ENCODE data around the gene LRRC4C.

Gene LRRC4C

GRCh38 chr11:40381481-40381880 lies 1078.0 kb downstream of the LRRC4C start:
- TF ChIP-seq YY1 (IDR thresholded peaks at IDR 0.05; ENCODE audit: low read depth) (no peak), EP300 (IDR thresholded peaks at IDR 0.05; ENCODE audit: borderline replicate concordance) (no peak), TCF12 (IDR thresholded peaks at IDR 0.05; ENCODE audit: low read depth) (no peak), CEBPB (IDR thresholded peaks at IDR 0.05) (no peak), RAD21 (IDR thresholded peaks at IDR 0.05; ENCODE audit: low read depth) (no peak), EGR1 (IDR thresholded peaks at IDR 0.05) (no peak), CREB1 (IDR thresholded peaks at IDR 0.05; ENCODE audit: low read depth) (no peak), NFIC (IDR thresholded peaks at IDR 0.05) (no peak), MAX (IDR thresholded peaks at IDR 0.05) (no peak), ZBTB7A (IDR thresholded peaks at IDR 0.05; ENCODE audit: low read depth) (no peak), TEAD4 (IDR thresholded peaks at IDR 0.05) (no peak), TAF1 (IDR thresholded peaks at IDR 0.05; ENCODE audit: low read depth) (no peak), FOXM1 (IDR thresholded peaks at IDR 0.05; ENCODE audit: borderline replicate concordance, low read depth) (no peak)
- TF ChIP-seq, protein P1, sequence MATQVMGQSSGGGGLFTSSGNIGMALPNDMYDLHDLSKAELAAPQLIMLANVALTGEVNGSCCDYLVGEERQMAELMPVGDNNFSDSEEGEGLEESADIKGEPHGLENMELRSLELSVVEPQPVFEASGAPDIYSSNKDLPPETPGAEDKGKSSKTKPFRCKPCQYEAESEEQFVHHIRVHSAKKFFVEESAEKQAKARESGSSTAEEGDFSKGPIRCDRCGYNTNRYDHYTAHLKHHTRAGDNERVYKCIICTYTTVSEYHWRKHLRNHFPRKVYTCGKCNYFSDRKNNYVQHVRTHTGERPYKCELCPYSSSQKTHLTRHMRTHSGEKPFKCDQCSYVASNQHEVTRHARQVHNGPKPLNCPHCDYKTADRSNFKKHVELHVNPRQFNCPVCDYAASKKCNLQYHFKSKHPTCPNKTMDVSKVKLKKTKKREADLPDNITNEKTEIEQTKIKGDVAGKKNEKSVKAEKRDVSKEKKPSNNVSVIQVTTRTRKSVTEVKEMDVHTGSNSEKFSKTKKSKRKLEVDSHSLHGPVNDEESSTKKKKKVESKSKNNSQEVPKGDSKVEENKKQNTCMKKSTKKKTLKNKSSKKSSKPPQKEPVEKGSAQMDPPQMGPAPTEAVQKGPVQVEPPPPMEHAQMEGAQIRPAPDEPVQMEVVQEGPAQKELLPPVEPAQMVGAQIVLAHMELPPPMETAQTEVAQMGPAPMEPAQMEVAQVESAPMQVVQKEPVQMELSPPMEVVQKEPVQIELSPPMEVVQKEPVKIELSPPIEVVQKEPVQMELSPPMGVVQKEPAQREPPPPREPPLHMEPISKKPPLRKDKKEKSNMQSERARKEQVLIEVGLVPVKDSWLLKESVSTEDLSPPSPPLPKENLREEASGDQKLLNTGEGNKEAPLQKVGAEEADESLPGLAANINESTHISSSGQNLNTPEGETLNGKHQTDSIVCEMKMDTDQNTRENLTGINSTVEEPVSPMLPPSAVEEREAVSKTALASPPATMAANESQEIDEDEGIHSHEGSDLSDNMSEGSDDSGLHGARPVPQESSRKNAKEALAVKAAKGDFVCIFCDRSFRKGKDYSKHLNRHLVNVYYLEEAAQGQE (IDR thresholded peaks at IDR 0.05; ENCODE audit: low read depth): no peak
- TF ChIP-seq, protein P2, sequence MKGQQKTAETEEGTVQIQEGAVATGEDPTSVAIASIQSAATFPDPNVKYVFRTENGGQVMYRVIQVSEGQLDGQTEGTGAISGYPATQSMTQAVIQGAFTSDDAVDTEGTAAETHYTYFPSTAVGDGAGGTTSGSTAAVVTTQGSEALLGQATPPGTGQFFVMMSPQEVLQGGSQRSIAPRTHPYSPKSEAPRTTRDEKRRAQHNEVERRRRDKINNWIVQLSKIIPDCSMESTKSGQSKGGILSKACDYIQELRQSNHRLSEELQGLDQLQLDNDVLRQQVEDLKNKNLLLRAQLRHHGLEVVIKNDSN (IDR thresholded peaks at IDR 0.05): no peak

DNA sequence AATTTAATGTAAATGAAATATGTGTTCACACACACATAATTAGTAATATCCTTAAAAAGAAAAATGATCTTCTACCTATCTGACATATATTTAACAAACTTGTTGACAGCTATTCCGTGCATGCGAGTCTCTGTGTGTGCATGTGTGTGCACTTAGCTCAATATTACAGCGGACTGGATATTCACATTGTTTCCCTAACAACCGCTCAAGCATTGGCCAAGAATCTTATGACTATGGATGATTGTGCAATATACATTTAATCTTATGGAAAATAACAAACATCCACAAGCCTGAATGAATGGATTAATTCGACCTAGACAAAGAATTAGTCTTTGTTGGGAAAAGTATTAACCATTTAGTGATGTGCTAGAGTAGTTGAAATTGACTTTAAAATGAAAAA lies 1078.6 kb downstream of the LRRC4C start:
- TF ChIP-seq FOXM1 (IDR thresholded peaks at IDR 0.05; ENCODE audit: borderline replicate concordance, low read depth): no peak
- no peak for TF ChIP-seq NFIC (IDR thresholded peaks at IDR 0.05)
- no peak for TF ChIP-seq TCF12 (IDR thresholded peaks at IDR 0.05; ENCODE audit: low read depth)
- TF ChIP-seq, protein P1 (IDR thresholded peaks at IDR 0.05; ENCODE audit: low read depth): no peak
- TF ChIP-seq, protein P2 (IDR thresholded peaks at IDR 0.05): no peak
- no peak for TF ChIP-seq MAX (IDR thresholded peaks at IDR 0.05)
- TF ChIP-seq ZBTB7A (IDR thresholded peaks at IDR 0.05; ENCODE audit: low read depth): no peak
- TF ChIP-seq CEBPB (IDR thresholded peaks at IDR 0.05): no peak
- TF ChIP-seq CREB1 (IDR thresholded peaks at IDR 0.05; ENCODE audit: low read depth): no peak
- TF ChIP-seq YY1 (IDR thresholded peaks at IDR 0.05; ENCODE audit: low read depth): no peak

GRCh38 chr11:40376331-40376730 lies 1083.1 kb downstream of the LRRC4C start:
- TF ChIP-seq TCF12 (IDR thresholded peaks at IDR 0.05; ENCODE audit: low read depth): no peak
- no peak for TF ChIP-seq CREB1 (IDR thresholded peaks at IDR 0.05; ENCODE audit: low read depth)
- TF ChIP-seq, protein P1 (IDR thresholded peaks at IDR 0.05; ENCODE audit: low read depth): no peak
- no peak for TF ChIP-seq ZBTB7A (IDR thresholded peaks at IDR 0.05; ENCODE audit: low read depth)
- no peak for TF ChIP-seq CEBPB (IDR thresholded peaks at IDR 0.05)
- TF ChIP-seq, protein P2 (IDR thresholded peaks at IDR 0.05): no peak
- no peak for TF ChIP-seq RAD21 (IDR thresholded peaks at IDR 0.05; ENCODE audit: low read depth)
- no peak for TF ChIP-seq EP300 (IDR thresholded peaks at IDR 0.05; ENCODE audit: borderline replicate concordance)
- no peak for TF ChIP-seq EGR1 (IDR thresholded peaks at IDR 0.05)
- TF ChIP-seq MAX (IDR thresholded peaks at IDR 0.05): no peak
- no peak for TF ChIP-seq TEAD4 (IDR thresholded peaks at IDR 0.05)
- no peak for TF ChIP-seq FOXM1 (IDR thresholded peaks at IDR 0.05; ENCODE audit: borderline replicate concordance, low read depth)
- TF ChIP-seq YY1 (IDR thresholded peaks at IDR 0.05; ENCODE audit: low read depth): no peak
- TF ChIP-seq TAF1 (IDR thresholded peaks at IDR 0.05; ENCODE audit: low read depth): no peak
- no peak for TF ChIP-seq NFIC (IDR thresholded peaks at IDR 0.05)
